ENCODE data around the gene PALS1. TPM values are rescaled to one million over a fixed set of nuclear protein-coding genes. Genes with fewer than 3 reads are reported as not detected.

PALS1 gene
- total RNA-seq, 3 donors from 2014 or later (not counting 1 experiment from before 2014, with no cell fraction given) = 4.3 to 7.3 (median 6.5) TPM

DNA sequence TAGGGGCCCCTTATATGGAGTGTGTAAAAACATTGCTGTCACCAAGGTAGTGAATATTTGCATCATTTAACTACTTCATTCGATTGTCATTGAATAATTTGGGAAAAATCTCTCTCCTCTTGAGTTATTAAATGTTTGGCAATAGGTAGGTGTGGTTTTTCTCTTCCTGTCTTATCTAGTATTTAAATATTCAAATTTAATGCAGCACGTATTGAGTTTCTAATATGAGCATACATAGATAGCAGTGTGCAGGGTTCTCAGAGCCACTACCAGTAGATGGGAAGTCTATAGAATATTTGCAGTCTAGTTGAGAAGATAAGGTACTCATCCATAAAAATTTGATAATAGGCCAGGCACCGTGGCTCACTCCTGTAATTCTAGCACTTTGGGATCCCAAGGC is 16.7 kb downstream of the PALS1 start:
- H3K27me3 Mint-ChIP-seq (ENCODE audit: low read depth in 2 of 2) = no peaks in the 10 kb centered on the region
- H3K27ac Mint-ChIP-seq = no peak overlapping the region
- intact Hi-C loops (cut with micrococcal nuclease) = no loop called here
- no peaks in the 10 kb centered on the region for H3K36me3 ChIP-seq (ENCODE audit: control insufficient read depth, insufficient read depth, low read length)
- 82% methylated on average over 2 of the region's 3 CpGs for WGBS (ENCODE audit: insufficient coverage)
- no peaks in the 10 kb centered on the region for H3K36me3 Mint-ChIP-seq
- H3K4me1 ChIP-seq (ENCODE audit: control insufficient read depth, insufficient read depth, low read length) = no peaks in the 10 kb centered on the region
- TF ChIP-seq, protein P1, sequence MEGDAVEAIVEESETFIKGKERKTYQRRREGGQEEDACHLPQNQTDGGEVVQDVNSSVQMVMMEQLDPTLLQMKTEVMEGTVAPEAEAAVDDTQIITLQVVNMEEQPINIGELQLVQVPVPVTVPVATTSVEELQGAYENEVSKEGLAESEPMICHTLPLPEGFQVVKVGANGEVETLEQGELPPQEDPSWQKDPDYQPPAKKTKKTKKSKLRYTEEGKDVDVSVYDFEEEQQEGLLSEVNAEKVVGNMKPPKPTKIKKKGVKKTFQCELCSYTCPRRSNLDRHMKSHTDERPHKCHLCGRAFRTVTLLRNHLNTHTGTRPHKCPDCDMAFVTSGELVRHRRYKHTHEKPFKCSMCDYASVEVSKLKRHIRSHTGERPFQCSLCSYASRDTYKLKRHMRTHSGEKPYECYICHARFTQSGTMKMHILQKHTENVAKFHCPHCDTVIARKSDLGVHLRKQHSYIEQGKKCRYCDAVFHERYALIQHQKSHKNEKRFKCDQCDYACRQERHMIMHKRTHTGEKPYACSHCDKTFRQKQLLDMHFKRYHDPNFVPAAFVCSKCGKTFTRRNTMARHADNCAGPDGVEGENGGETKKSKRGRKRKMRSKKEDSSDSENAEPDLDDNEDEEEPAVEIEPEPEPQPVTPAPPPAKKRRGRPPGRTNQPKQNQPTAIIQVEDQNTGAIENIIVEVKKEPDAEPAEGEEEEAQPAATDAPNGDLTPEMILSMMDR (IDR thresholded peaks at IDR 0.05) = no peak
- no peak overlapping the region for H3K4me3 ChIP-seq (ENCODE audit: low read length)
- H3K27ac ChIP-seq (ENCODE audit: low read length) = no peak overlapping the region
- H3K4me3 Mint-ChIP-seq = no peak overlapping the region
- H3K27me3 ChIP-seq (ENCODE audit: control insufficient read depth, insufficient read depth, low read length) = no peaks in the 10 kb centered on the region
- ATAC-seq = no peak
- no peaks in the 10 kb centered on the region for H3K9me3 ChIP-seq (ENCODE audit: control insufficient read depth, insufficient read depth, low read length)
- no peak for DNase-seq
- H3K9me3 Mint-ChIP-seq = no peaks in the 10 kb centered on the region
- H3K4me1 Mint-ChIP-seq = no peaks in the 10 kb centered on the region

DNA sequence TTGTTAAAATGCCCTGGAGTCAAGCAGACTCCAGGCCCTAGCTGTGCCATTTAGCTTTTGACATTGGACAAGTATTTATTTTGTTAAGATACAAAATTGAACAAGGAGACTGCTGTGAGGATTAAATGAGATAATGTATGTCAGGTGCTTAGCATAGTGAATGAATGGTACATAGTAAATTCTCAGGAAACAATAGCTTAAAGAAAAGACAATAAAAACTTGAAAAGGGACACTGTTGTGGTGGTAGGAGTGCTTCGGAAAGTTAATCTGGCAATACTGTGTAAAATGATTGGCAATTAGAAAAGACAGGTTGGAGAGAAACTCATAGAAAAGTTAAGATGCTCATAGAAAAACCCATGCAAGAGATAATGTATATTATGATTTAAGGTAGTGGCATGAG is 19.7 kb downstream of the PALS1 start:
- Mint-ChIP-seq H3K27ac (no peak overlapping the region), H3K4me1 (no peaks in the 10 kb centered on the region), H3K9me3 (no peaks in the 10 kb centered on the region), H3K27me3 (ENCODE audit: low read depth in 2 of 2) (no peaks in the 10 kb centered on the region), H3K36me3 (no peaks in the 10 kb centered on the region), H3K4me3 (no peak overlapping the region)
- WGBS (ENCODE audit: insufficient coverage) = 96% methylated on average over 1 of the region's 1 CpG
- intact Hi-C loops (cut with micrococcal nuclease) = no loop called here
- Histone ChIP-seq H3K27me3 (ENCODE audit: control insufficient read depth, insufficient read depth, low read length) (no peaks in the 10 kb centered on the region), H3K4me3 (ENCODE audit: low read length) (no peak overlapping the region), H3K27ac (ENCODE audit: low read length) (no peak overlapping the region), H3K4me1 (ENCODE audit: control insufficient read depth, insufficient read depth, low read length) (no peaks in the 10 kb centered on the region), H3K36me3 (ENCODE audit: control insufficient read depth, insufficient read depth, low read length) (no peaks in the 10 kb centered on the region), H3K9me3 (ENCODE audit: control insufficient read depth, insufficient read depth, low read length) (no peaks in the 10 kb centered on the region)
- ATAC-seq = no peak
- TF ChIP-seq, protein P1 (IDR thresholded peaks at IDR 0.05) = no peak
- no peak for DNase-seq

DNA sequence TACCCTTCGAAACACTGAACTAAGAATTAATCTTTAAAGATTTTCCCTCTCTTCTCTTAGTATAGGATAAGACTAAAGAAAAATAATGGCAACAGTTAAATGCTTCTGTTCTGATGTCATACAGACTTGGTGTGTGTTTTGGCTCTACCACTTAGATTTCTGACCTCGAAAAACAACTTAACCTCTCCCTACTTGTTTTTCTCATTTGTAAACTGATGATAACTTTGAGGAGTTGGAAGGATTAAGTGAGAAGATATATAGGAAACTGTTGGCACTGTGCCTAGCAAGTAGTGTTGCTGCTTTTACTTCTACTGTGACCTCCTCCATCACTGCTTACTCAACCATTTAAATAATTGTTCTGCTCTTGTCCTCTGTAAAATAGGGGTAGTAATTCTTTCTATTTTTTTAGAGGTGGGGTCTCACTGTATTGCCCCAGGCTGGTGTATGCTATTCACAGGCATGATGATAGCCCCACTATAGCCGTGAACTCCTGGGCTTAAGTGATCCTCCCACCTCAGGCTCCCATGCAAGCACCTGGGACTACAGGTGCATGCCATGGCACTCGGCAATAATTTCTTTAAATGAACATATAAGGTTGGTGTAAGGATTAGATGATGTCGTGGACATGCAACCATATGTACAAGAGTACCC is 22.4 kb downstream of the PALS1 start:
- TF ChIP-seq, protein P1 (IDR thresholded peaks at IDR 0.05) = no peak
- H3K36me3 Mint-ChIP-seq = no peaks in the 10 kb centered on the region
- no peak for ATAC-seq
- H3K4me1 ChIP-seq (ENCODE audit: control insufficient read depth, insufficient read depth, low read length) = no peaks in the 10 kb centered on the region
- H3K27me3 ChIP-seq (ENCODE audit: control insufficient read depth, insufficient read depth, low read length) = no peaks in the 10 kb centered on the region
- H3K9me3 ChIP-seq (ENCODE audit: control insufficient read depth, insufficient read depth, low read length) = no peaks in the 10 kb centered on the region
- no peak overlapping the region for H3K27ac Mint-ChIP-seq
- no peak overlapping the region for H3K27ac ChIP-seq (ENCODE audit: low read length)
- H3K27me3 Mint-ChIP-seq (ENCODE audit: low read depth in 2 of 2) = no peaks in the 10 kb centered on the region
- H3K9me3 Mint-ChIP-seq = no peaks in the 10 kb centered on the region
- intact Hi-C loops (cut with micrococcal nuclease) = no loop called here
- H3K4me1 Mint-ChIP-seq = peaks cover 0 to 4% of the 10 kb centered on the region in 2 donors
- H3K4me3 ChIP-seq (ENCODE audit: low read length) = no peak overlapping the region
- H3K36me3 ChIP-seq (ENCODE audit: control insufficient read depth, insufficient read depth, low read length) = no peaks in the 10 kb centered on the region
- no peak for DNase-seq
- WGBS (ENCODE audit: insufficient coverage) = 95% methylated on average over 3 of the region's 5 CpGs
- no peak overlapping the region for H3K4me3 Mint-ChIP-seq

DNA sequence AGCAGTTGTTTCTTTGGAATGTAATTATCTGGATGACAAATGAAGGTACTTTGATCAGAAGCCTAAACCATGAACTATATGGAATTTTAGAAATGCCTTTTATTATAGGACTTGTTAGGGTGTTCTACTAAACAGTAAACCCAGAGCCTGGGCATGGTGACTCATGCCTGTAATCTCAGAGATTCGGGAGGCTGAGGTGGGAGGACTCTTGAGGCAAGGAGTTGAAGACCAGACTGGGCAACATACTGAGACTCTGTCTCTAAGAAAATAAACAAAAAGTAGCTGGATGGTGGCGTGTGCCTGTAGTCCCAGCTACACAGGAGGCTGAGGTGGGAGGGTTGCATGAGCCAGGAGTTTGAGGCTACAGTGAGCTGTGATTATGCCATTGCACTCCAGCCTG is 23.9 kb downstream of the PALS1 start:
- WGBS (ENCODE audit: insufficient coverage) = 88% methylated on average over 2 of the region's 2 CpGs
- no peaks in the 10 kb centered on the region for H3K27me3 Mint-ChIP-seq (ENCODE audit: low read depth in 2 of 2)
- no peak for ATAC-seq
- no peak overlapping the region for H3K4me3 Mint-ChIP-seq
- no peak overlapping the region for H3K27ac ChIP-seq (ENCODE audit: low read length)
- TF ChIP-seq, protein P1 (IDR thresholded peaks at IDR 0.05) = no peak
- no peaks in the 10 kb centered on the region for H3K36me3 ChIP-seq (ENCODE audit: control insufficient read depth, insufficient read depth, low read length)
- H3K9me3 ChIP-seq (ENCODE audit: control insufficient read depth, insufficient read depth, low read length) = no peaks in the 10 kb centered on the region
- H3K27me3 ChIP-seq (ENCODE audit: control insufficient read depth, insufficient read depth, low read length) = no peaks in the 10 kb centered on the region
- no peak overlapping the region for H3K4me3 ChIP-seq (ENCODE audit: low read length)
- DNase-seq = no peak
- H3K27ac Mint-ChIP-seq = no peak overlapping the region
- peaks cover 0 to 4% of the 10 kb centered on the region in 2 donors for H3K4me1 Mint-ChIP-seq
- H3K36me3 Mint-ChIP-seq = no peaks in the 10 kb centered on the region
- H3K9me3 Mint-ChIP-seq = no peaks in the 10 kb centered on the region
- intact Hi-C loops (cut with micrococcal nuclease) = no loop called here
- H3K4me1 ChIP-seq (ENCODE audit: control insufficient read depth, insufficient read depth, low read length) = no peaks in the 10 kb centered on the region

All from natural killer cell (primary cell).